Fibroblast of upper back skin (primary cell): ENCODE measurements around the gene PHGDH.
"Not testable (repeated sequence)": the region's sequence is repeated elsewhere in the genome, so short reads cannot be mapped to it uniquely, and the experiment has no call there.

Source experiments
- DNase-seq: peaks from one replicate; pipeline ENCODE4 v3.0.0-alpha.2; 2013

PHGDH gene

GRCh38 chr1:119711804-119712341 is at the start of gene PHGDH:
Gene PHGDH, plus strand, starts transcription at chr1:119711934. Its CDS starts 89 bp downstream, at chr1:119712023.
- DNase-seq: peak; percentile 95

GRCh38 chr1:119662034-119662437 is 49.7 kb upstream of the PHGDH start:
- DNase-seq: no peak

- DNase-seq: no peak
Measured at GRCh38 chr1:119664067-119664466, 47.7 kb upstream of the PHGDH start.

GRCh38 chr1:119667173-119667572 is 44.6 kb upstream of the PHGDH start:
- no peak for DNase-seq

- DNase-seq: no peak
Measured at GRCh38 chr1:119670898-119671297, 40.8 kb upstream of the PHGDH start.

- no peak for DNase-seq
Measured at GRCh38 chr1:119673171-119673940, 38.4 kb upstream of the PHGDH start.

GRCh38 chr1:119674111-119674526 is 37.6 kb upstream of the PHGDH start:
- peak; percentile 68 for DNase-seq

- DNase-seq: peak; percentile 95
Measured at GRCh38 chr1:119674835-119675289, 36.9 kb upstream of the PHGDH start.

GRCh38 chr1:119675349-119676345 is 36.1 kb upstream of the PHGDH start:
- DNase-seq: peak; percentile 83

GRCh38 chr1:119676571-119677206 is 35.0 kb upstream of the PHGDH start:
- DNase-seq: no peak

GRCh38 chr1:119679223-119679622 is 32.5 kb upstream of the PHGDH start:
- DNase-seq: no peak

- DNase-seq: no peak
Measured at GRCh38 chr1:119680193-119680592, 31.5 kb upstream of the PHGDH start.

- DNase-seq: no peak
Measured at GRCh38 chr1:119680723-119681122, 31.0 kb upstream of the PHGDH start.

GRCh38 chr1:119681560-119681959 is 30.2 kb upstream of the PHGDH start:
- no peak for DNase-seq

GRCh38 chr1:119682141-119682540 is 29.6 kb upstream of the PHGDH start:
- DNase-seq: no peak

- no peak for DNase-seq
Measured at GRCh38 chr1:119683893-119684292, 27.8 kb upstream of the PHGDH start.

GRCh38 chr1:119686661-119687060 is 25.1 kb upstream of the PHGDH start:
- DNase-seq: no peak

GRCh38 chr1:119687434-119688079 is 24.2 kb upstream of the PHGDH start:
- peak; percentile 46 for DNase-seq

- no peak for DNase-seq
Measured at GRCh38 chr1:119688810-119689209, 22.9 kb upstream of the PHGDH start.

- no peak for DNase-seq
Measured at GRCh38 chr1:119689511-119689910, 22.2 kb upstream of the PHGDH start.

- not testable (repeated sequence) for DNase-seq
Measured at GRCh38 chr1:119696863-119697262, 14.9 kb upstream of the PHGDH start.

- no peak for DNase-seq
Measured at GRCh38 chr1:119697598-119697997, 14.1 kb upstream of the PHGDH start.
